K562 (cell line): ENCODE data around the gene QRICH1. TPM values are rescaled to one million over a fixed set of nuclear protein-coding genes. Genes with fewer than 3 reads are reported as not detected.

Experiments used
- CCAR2 ChIP-seq: fragments of 200-400 bp; formaldehyde crosslinking; IDR thresholded peaks from 2 replicates; pipeline ENCODE4 v1.6.1; 2017; ENCODE audit warnings: mild to moderate bottlenecking, low read depth, low read length
- CREB1 ChIP-seq, 2 experiments: sonication (generic) in 1 of 2; formaldehyde crosslinking in 1 of 2; IDR thresholded peaks; 2 replicates each; pipeline versions ENCODE4 v1.6.1 to v1.8.0; 2012 to 2022; ENCODE audit warnings: inconsistent platforms in 1 of 2, mild to moderate bottlenecking in 1 of 2, missing genetic modification reagents in 1 of 2, moderate library complexity in 1 of 2
- CREBBP ChIP-seq: IDR thresholded peaks from one replicate; pipeline ENCODE4 v1.6.1; 2012; ENCODE audit warnings: low read depth, mild to moderate bottlenecking, control low read depth, inconsistent platforms, low read length
- EGR1 ChIP-seq: fragments of 450-650 bp; conservative IDR thresholded peaks from 2 replicates; pipeline ENCODE4 v1.6.1; 2017; ENCODE audit warnings: mild to moderate bottlenecking
- FOSL1 ChIP-seq: fragments of 200-800 bp; sonication (Bioruptor generic); conservative IDR thresholded peaks from 2 replicates; pipeline ENCODE4 v1.6.1; 2016; ENCODE audit warnings: missing genetic modification characterization, missing compliant biosample characterization
- FOXJ3 ChIP-seq: sonication (generic); formaldehyde crosslinking; IDR thresholded peaks from 2 replicates; pipeline ENCODE4 v1.4.0; 2020; ENCODE audit warnings: mild to moderate bottlenecking, missing genetic modification reagents
- JUN ChIP-seq, 2 experiments: sonication (generic) in 1 of 2; formaldehyde crosslinking in 1 of 2; IDR thresholded peaks; 2 replicates each; pipeline versions ENCODE4 v1.6.1 to v1.8.0; 2012 to 2022; ENCODE audit warnings: borderline replicate concordance in 2 of 2, mild to moderate bottlenecking in 2 of 2, improper control_type of control experiment in 1 of 2, low read depth in 1 of 2, low read length in 1 of 2, missing genetic modification reagents in 1 of 2
- MAZ ChIP-seq, 2 experiments: fragments of 450-650 bp in 1 of 2; sonication (generic) in 1 of 2; formaldehyde crosslinking; IDR thresholded peaks in 1 of 2; conservative IDR thresholded peaks in 1 of 2; 2 replicates each; pipeline versions ENCODE4 v1.4.0 to v1.5.0; 2020; ENCODE audit warnings: mild to moderate bottlenecking in 1 of 2, missing genetic modification reagents in 1 of 2
- PHF20 ChIP-seq: fragments of 450-650 bp; IDR thresholded peaks from 2 replicates; pipeline ENCODE4 v1.6.1; 2018; ENCODE audit not compliant: partially characterized antibody
- SMARCA4 ChIP-seq: fragments of 450-650 bp; IDR thresholded peaks from 2 replicates; pipeline ENCODE4 v1.6.1; 2016
- STAG1 ChIP-seq: sonication (generic); formaldehyde crosslinking; IDR thresholded peaks from 2 replicates; pipeline ENCODE4 v1.5.0; 2020; ENCODE audit warnings: missing genetic modification reagents, borderline replicate concordance
- ZNF282 ChIP-seq: sonication (generic); formaldehyde crosslinking; IDR thresholded peaks from 2 replicates; pipeline ENCODE4 v1.8.1; 2023; ENCODE audit warnings: missing genetic modification reagents
- polyA plus RNA-seq, 8 experiments: library from polyadenylated mRNA; depleted of rRNA in 4 of 8; stranded (reverse) in 5 of 8; unstranded in 3 of 8; fragments of >200 nt; fragmentation: Nextera tagmentation in 2 of 8; fragmentation: Illumina TruSeq in 1 of 8; extraction: Ambion mirVana in 2 of 8; extraction: Trizol in 1 of 8; gene quantifications; 2 replicates each; pipeline versions ENCODE4 v1.2.1 to v1.2.3, GENCODE V29; 2011 to 2014; ENCODE audit warnings: inconsistent platforms in 1 of 8, missing spikeins in 1 of 8
- total RNA-seq, 7 experiments: library from RNA; depleted of rRNA in 6 of 7; stranded (reverse); fragments of >200 nt in 6 of 7; fragmentation: Illumina TruSeq in 2 of 7; extraction: Trizol in 2 of 7; gene quantifications; 2 replicates each; pipeline versions ENCODE4 v1.2.1 to v1.2.3, GENCODE V29; 2011 to 2021; ENCODE audit warnings: low replicate concordance in 1 of 7
- TF ChIP-seq, protein P1 (sequence below): sonication (generic); formaldehyde crosslinking; IDR thresholded peaks from 2 replicates; pipeline ENCODE4 v1.8.1; 2023; ENCODE audit warnings: mild to moderate bottlenecking, missing genetic modification reagents
- TF ChIP-seq, protein P2 (sequence below): fragments of 250-450 bp; sonication (Bioruptor Pico); IDR thresholded peaks from 2 replicates; pipeline ENCODE4 v1.9.0; 2021; ENCODE audit warnings: mild to moderate bottlenecking, inconsistent platforms

QRICH1 gene
- total and polyA plus RNA-seq, 9 of the 15 experiments (the other 6 are each of a cell fraction or from before 2014, with no cell fraction given): 20.1 to 99.2 (median 56.7) TPM

DNA sequence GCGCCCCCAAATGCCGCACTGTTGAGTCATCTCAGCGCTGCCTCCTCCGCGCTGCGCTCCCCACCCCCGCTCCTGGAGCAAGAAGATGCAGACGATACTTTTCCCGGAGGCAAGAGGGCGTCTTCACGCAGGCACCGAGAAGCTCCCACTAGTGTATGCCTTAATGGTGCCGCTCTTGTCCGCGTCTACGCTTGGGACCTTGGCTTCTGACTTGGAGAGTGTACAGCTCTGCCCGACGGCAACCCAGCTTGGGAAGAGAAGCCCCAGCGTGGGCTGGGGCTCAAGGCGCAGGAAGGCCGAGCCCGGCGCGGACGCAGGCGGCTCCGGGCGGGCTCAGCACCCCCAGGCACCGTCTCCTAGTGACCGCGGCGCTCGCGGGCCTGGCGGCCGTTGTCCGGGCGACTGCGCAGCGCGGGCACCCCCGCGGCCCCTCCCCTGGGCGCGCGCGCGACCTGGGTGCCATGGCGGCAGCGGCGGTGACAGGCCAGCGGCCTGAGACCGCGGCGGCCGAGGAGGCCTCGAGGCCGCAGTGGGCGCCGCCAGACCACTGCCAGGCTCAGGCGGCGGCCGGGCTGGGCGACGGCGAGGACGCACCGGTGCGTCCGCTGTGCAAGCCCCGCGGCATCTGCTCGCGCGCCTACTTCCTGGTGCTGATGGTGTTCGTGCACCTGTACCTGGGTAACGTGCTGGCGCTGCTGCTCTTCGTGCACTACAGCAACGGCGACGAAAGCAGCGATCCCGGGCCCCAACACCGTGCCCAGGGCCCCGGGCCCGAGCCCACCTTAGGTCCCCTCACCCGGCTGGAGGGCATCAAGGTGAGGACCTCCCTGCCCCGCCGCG lies 103.9 kb downstream of the QRICH1 start, which contains the start of gene P4HTM (continued):
- TF ChIP-seq, protein P1, sequence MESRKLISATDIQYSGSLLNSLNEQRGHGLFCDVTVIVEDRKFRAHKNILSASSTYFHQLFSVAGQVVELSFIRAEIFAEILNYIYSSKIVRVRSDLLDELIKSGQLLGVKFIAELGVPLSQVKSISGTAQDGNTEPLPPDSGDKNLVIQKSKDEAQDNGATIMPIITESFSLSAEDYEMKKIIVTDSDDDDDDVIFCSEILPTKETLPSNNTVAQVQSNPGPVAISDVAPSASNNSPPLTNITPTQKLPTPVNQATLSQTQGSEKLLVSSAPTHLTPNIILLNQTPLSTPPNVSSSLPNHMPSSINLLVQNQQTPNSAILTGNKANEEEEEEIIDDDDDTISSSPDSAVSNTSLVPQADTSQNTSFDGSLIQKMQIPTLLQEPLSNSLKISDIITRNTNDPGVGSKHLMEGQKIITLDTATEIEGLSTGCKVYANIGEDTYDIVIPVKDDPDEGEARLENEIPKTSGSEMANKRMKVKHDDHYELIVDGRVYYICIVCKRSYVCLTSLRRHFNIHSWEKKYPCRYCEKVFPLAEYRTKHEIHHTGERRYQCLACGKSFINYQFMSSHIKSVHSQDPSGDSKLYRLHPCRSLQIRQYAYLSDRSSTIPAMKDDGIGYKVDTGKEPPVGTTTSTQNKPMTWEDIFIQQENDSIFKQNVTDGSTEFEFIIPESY (CRISPR knock-in tag): peak; percentile 94
- TF ChIP-seq MAZ (CRISPR knock-in tag; conservative IDR thresholded peaks at IDR 0.05 in 1 of 2, IDR thresholded peaks at IDR 0.05 in 1 of 2) (peak; percentile 62 to 90), ZNF282 (CRISPR knock-in tag) (no peak), PHF20 (peak; percentile 56), EGR1 (peak; percentile 98), CCAR2 (no peak), FOXJ3 (CRISPR knock-in tag) (no peak), STAG1 (no peak), CREB1 (IDR thresholded peaks at IDR 0.05) (peak; percentile 87), CREB1 (CRISPR knock-in tag; IDR thresholded peaks at IDR 0.05) (peak; percentile 49; the same call in 1 of the 2 replicates), CREBBP (no peak), JUN (IDR thresholded peaks at IDR 0.05; ENCODE audit: borderline replicate concordance, low read depth, low read length) (peak; percentile 90), JUN (CRISPR knock-in tag; IDR thresholded peaks at IDR 0.05; ENCODE audit: borderline replicate concordance) (no peak), FOSL1 (tag) (peak; percentile 86), SMARCA4 (peak; percentile 86)
- TF ChIP-seq, protein P2, sequence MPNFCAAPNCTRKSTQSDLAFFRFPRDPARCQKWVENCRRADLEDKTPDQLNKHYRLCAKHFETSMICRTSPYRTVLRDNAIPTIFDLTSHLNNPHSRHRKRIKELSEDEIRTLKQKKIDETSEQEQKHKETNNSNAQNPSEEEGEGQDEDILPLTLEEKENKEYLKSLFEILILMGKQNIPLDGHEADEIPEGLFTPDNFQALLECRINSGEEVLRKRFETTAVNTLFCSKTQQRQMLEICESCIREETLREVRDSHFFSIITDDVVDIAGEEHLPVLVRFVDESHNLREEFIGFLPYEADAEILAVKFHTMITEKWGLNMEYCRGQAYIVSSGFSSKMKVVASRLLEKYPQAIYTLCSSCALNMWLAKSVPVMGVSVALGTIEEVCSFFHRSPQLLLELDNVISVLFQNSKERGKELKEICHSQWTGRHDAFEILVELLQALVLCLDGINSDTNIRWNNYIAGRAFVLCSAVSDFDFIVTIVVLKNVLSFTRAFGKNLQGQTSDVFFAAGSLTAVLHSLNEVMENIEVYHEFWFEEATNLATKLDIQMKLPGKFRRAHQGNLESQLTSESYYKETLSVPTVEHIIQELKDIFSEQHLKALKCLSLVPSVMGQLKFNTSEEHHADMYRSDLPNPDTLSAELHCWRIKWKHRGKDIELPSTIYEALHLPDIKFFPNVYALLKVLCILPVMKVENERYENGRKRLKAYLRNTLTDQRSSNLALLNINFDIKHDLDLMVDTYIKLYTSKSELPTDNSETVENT: no peak
